Thyroid gland (tissue), 4 donors: ENCODE data around the gene ENPP4. TPM values are rescaled to one million over a fixed set of nuclear protein-coding genes. Genes with fewer than 3 reads are reported as not detected.
A peak's percentile ranks its signal among the peaks of the same experiment; 100 is the strongest.

ENCODE experiments used
- DNase-seq, 2 donors: peaks; one replicate each; pipeline ENCODE4 v3.0.0-alpha.2; 2019
- H3K27ac ChIP-seq, 3 donors: fragments of 200-600 bp; sonication (generic); 1 replicate in 2 of 3; 2 replicates in 1 of 3; pipeline ENCODE4 v1.5.1; 2016 to 2019; ENCODE audit warnings: mild to moderate bottlenecking in 1 of 3, moderate library complexity in 1 of 3
- H3K27me3 ChIP-seq: fragments of 200-600 bp; sonication (generic); one replicate; pipeline ENCODE4 v1.5.1; 2019
- H3K36me3 ChIP-seq, 2 donors: fragments of 200-600 bp; sonication (generic); one replicate each; pipeline ENCODE4 v1.5.1; 2016 to 2019
- H3K4me1 ChIP-seq, 2 donors: fragments of 200-600 bp; sonication (generic); one replicate each; pipeline ENCODE4 v1.5.1; 2017 to 2019
- H3K4me3 ChIP-seq, 3 donors: fragments of 200-600 bp; sonication (generic); replicated peaks in 1 of 3; 1 replicate in 2 of 3; 2 replicates in 1 of 3; pipeline ENCODE4 v1.5.1; 2016; ENCODE audit warnings: mild to moderate bottlenecking in 1 of 3
- H3K9me3 ChIP-seq: fragments of 200-600 bp; sonication (generic); one replicate; pipeline ENCODE4 v1.5.1; 2017
- CTCF ChIP-seq, 6 experiments: fragments of 200-600 bp in 3 of 6; fragments of 450-650 bp in 3 of 6; sonication (generic) in 3 of 6; IDR thresholded peaks; one replicate each; pipeline ENCODE4 v1.5.1; 2016 to 2019; ENCODE audit warnings: antibody characterized with exemption in 6 of 6, mild to moderate bottlenecking in 2 of 6, inconsistent platforms in 1 of 6, moderate library complexity in 1 of 6
- POLR2A ChIP-seq, 2 donors: fragments of 450-650 bp; IDR thresholded peaks; one replicate each; pipeline ENCODE4 v1.6.1; 2017; ENCODE audit warnings: antibody characterized with exemption in 2 of 2, mild to moderate bottlenecking in 2 of 2, moderate library complexity in 1 of 2
- WGBS, 2 donors: methylation state at CpG; one replicate each; pipeline ENCODE4 v1.1.5; 2017; 5-methylcytosine and 5-hydroxymethylcytosine counted together
- intact Hi-C: fragments of 100-400 bp; cut with DNase I; formaldehyde crosslinking; loops from one replicate; pipeline ENCODE4 v1.15.1; 2023
- total RNA-seq, 4 donors: library from RNA; depleted of rRNA; stranded (reverse); fragments of >200 nt; gene quantifications; one replicate each; pipeline ENCODE4 v1.2.3, GENCODE V29; 2016

Gene ENPP4
- total RNA-seq, 4 donors from 2014 or later: 16.2 to 26.3 (median 20.5) TPM

- no peak for DNase-seq
- no peaks in the 10 kb centered on the region for H3K9me3 ChIP-seq
- H3K36me3 ChIP-seq: no peaks in the 10 kb centered on the region
- intact Hi-C loops: no loop called here
- H3K27me3 ChIP-seq: no peaks in the 10 kb centered on the region
- peaks cover 8 to 12% of the 10 kb centered on the region in 2 donors for H3K4me1 ChIP-seq
- no peak overlapping the region for H3K4me3 ChIP-seq
- no peak for TF ChIP-seq CTCF (IDR thresholded peaks at IDR 0.05)
- no peak for TF ChIP-seq POLR2A (IDR thresholded peaks at IDR 0.05)
- no peak overlapping the region for H3K27ac ChIP-seq
Measured at GRCh38 chr6:46103441-46104115, 26.2 kb upstream of the ENPP4 start.

- 93 to 95% methylated on average over 3 of the region's 3 CpGs for WGBS, 2 donors
- Histone ChIP-seq H3K36me3 (no peaks in the 10 kb centered on the region), H3K4me1 (peaks cover 6 to 8% of the 10 kb centered on the region in 2 donors), H3K27ac (no peak overlapping the region), H3K4me3 (no peak overlapping the region), H3K27me3 (no peaks in the 10 kb centered on the region), H3K9me3 (no peaks in the 10 kb centered on the region)
- intact Hi-C loops: no loop called here
- TF ChIP-seq POLR2A (IDR thresholded peaks at IDR 0.05): no peak
- TF ChIP-seq CTCF (IDR thresholded peaks at IDR 0.05): no peak
- DNase-seq: no peak
Measured at GRCh38 chr6:46104209-46104608, 25.6 kb upstream of the ENPP4 start.

GRCh38 chr6:46105568-46105967 is 24.2 kb upstream of the ENPP4 start:
- peaks cover 6 to 8% of the 10 kb centered on the region in 2 donors for H3K4me1 ChIP-seq
- no peak overlapping the region for H3K4me3 ChIP-seq
- TF ChIP-seq POLR2A (IDR thresholded peaks at IDR 0.05) (no peak), CTCF (IDR thresholded peaks at IDR 0.05) (no peak)
- H3K36me3 ChIP-seq: no peaks in the 10 kb centered on the region
- no peaks in the 10 kb centered on the region for H3K27me3 ChIP-seq
- 76 to 80% methylated on average over 1 of the region's 1 CpG for WGBS, 2 donors
- H3K9me3 ChIP-seq: no peaks in the 10 kb centered on the region
- intact Hi-C loops: no loop called here
- DNase-seq: peak; percentile 8
- H3K27ac ChIP-seq: peak overlapping the region in 2 of 3 donors; percentile 51 to 71

- DNase-seq: no peak
- H3K4me1 ChIP-seq: no peaks in the 10 kb centered on the region
- no peaks in the 10 kb centered on the region for H3K36me3 ChIP-seq
- TF ChIP-seq CTCF (IDR thresholded peaks at IDR 0.05) (no peak), POLR2A (IDR thresholded peaks at IDR 0.05) (no peak)
- H3K27me3 ChIP-seq: no peaks in the 10 kb centered on the region
- no peak overlapping the region for H3K27ac ChIP-seq
- intact Hi-C loops: no loop called here
- no peak overlapping the region for H3K4me3 ChIP-seq
- 80 to 82% methylated on average over 1 of the region's 1 CpG for WGBS, 2 donors
- H3K9me3 ChIP-seq: no peaks in the 10 kb centered on the region
Measured at GRCh38 chr6:46113370-46113769, 16.4 kb upstream of the ENPP4 start.

GRCh38 chr6:46115634-46116033 is 14.2 kb upstream of the ENPP4 start:
- no peaks in the 10 kb centered on the region for H3K9me3 ChIP-seq
- no peak for DNase-seq
- no peak for TF ChIP-seq POLR2A (IDR thresholded peaks at IDR 0.05)
- no peak for TF ChIP-seq CTCF (IDR thresholded peaks at IDR 0.05)
- intact Hi-C loops: no loop called here
- H3K4me3 ChIP-seq: no peak overlapping the region
- 91 to 97% methylated on average over 1 of the region's 1 CpG for WGBS, 2 donors
- H3K4me1 ChIP-seq: no peaks in the 10 kb centered on the region
- no peak overlapping the region for H3K27ac ChIP-seq
- H3K27me3 ChIP-seq: no peaks in the 10 kb centered on the region
- H3K36me3 ChIP-seq: no peaks in the 10 kb centered on the region
